ENCODE measurements around the gene CDC123. TPM values are rescaled to one million over a fixed set of nuclear protein-coding genes. Genes with fewer than 3 reads are reported as not detected.
"Not testable (repeated sequence)": the region's sequence is repeated elsewhere in the genome, so short reads cannot be mapped to it uniquely, and the experiment has no call there.

The CDC123 gene
- total RNA-seq, 1 donor from 2014 or later = 88.5 TPM

- H3K27me3 ChIP-seq (ENCODE audit: control insufficient read depth, insufficient read depth, low read length) = no peaks in the 10 kb centered on the region
- DNase-seq (ENCODE audit: low read depth) (no peak), FAIRE-seq (no peak)
- no peaks in the 10 kb centered on the region for H3K36me3 ChIP-seq (ENCODE audit: control insufficient read depth, insufficient read depth, low read length)
- H3K4me3 ChIP-seq (ENCODE audit: low read depth, low read length) = no peak overlapping the region
- TF ChIP-seq CTCF (IDR thresholded peaks at IDR 0.05; ENCODE audit: insufficient read depth, low read length, severe bottlenecking) = no peak
These were observed 75.2 kb downstream of the CDC123 start for GRCh38 chr10:12271210-12271540.

- DNase-seq (ENCODE audit: low read depth); H3K4me3 ChIP-seq (ENCODE audit: low read depth, low read length); H3K27me3 ChIP-seq (ENCODE audit: control insufficient read depth, insufficient read depth, low read length); FAIRE-seq; H3K36me3 ChIP-seq (ENCODE audit: control insufficient read depth, insufficient read depth, low read length): not testable (repeated sequence)
These were observed 81.9 kb downstream of the CDC123 start for GRCh38 chr10:12277862-12278261.

- H3K36me3 ChIP-seq (ENCODE audit: control insufficient read depth, insufficient read depth, low read length) = no peaks in the 10 kb centered on the region
- TF ChIP-seq CTCF (IDR thresholded peaks at IDR 0.05; ENCODE audit: insufficient read depth, low read length, severe bottlenecking) = no peak
These were observed 83.3 kb downstream of the CDC123 start for GRCh38 chr10:12279281-12279680.

GRCh38 chr10:12287772-12288171, 91.8 kb downstream of the CDC123 start:
- H3K27me3 ChIP-seq (ENCODE audit: control insufficient read depth, insufficient read depth, low read length) = no peaks in the 10 kb centered on the region
- no peaks in the 10 kb centered on the region for H3K36me3 ChIP-seq (ENCODE audit: control insufficient read depth, insufficient read depth, low read length)
- peak; percentile 52 for DNase-seq (ENCODE audit: low read depth)
- FAIRE-seq = no peak
- TF ChIP-seq CTCF (IDR thresholded peaks at IDR 0.05; ENCODE audit: insufficient read depth, low read length, severe bottlenecking) = no peak
- no peak overlapping the region for H3K4me3 ChIP-seq (ENCODE audit: low read depth, low read length)

More at GRCh38 chr10:12279281-12279680, 83.3 kb downstream of the CDC123 start:
- DNase-seq (ENCODE audit: low read depth) (no peak), FAIRE-seq (no peak)
- H3K27me3 ChIP-seq (ENCODE audit: control insufficient read depth, insufficient read depth, low read length) = no peaks in the 10 kb centered on the region
- no peak overlapping the region for H3K4me3 ChIP-seq (ENCODE audit: low read depth, low read length)

GRCh38 chr10:12297784-12298183, 101.8 kb downstream of the CDC123 start:
- not testable (repeated sequence) for FAIRE-seq

GRCh38 chr10:12299222-12299965, 103.4 kb downstream of the CDC123 start:
- FAIRE-seq = no peak
- TF ChIP-seq CTCF (IDR thresholded peaks at IDR 0.05; ENCODE audit: insufficient read depth, low read length, severe bottlenecking) = no peak
- Histone ChIP-seq H3K4me3 (ENCODE audit: low read depth, low read length) (no peak overlapping the region), H3K36me3 (ENCODE audit: control insufficient read depth, insufficient read depth, low read length) (no peaks in the 10 kb centered on the region), H3K27me3 (ENCODE audit: control insufficient read depth, insufficient read depth, low read length) (no peaks in the 10 kb centered on the region)
- DNase-seq (ENCODE audit: low read depth) = no peak

More at GRCh38 chr10:12297784-12298183, 101.8 kb downstream of the CDC123 start:
- H3K4me3 ChIP-seq (ENCODE audit: low read depth, low read length); H3K27me3 ChIP-seq (ENCODE audit: control insufficient read depth, insufficient read depth, low read length); DNase-seq (ENCODE audit: low read depth); H3K36me3 ChIP-seq (ENCODE audit: control insufficient read depth, insufficient read depth, low read length): not testable (repeated sequence)

Other genes starting within 250 kb of the CDC123 start
- 16.1 and 26.0 TPM in 2 replicates for gene UPF2, start 153.4 kb upstream of the CDC123 start, total RNA-seq
- 18.4 and 20.9 TPM in 2 replicates for gene DHTKD1, start 127.2 kb upstream of the CDC123 start, total RNA-seq
- gene SEC61A2, start 66.5 kb upstream of the CDC123 start, total RNA-seq = 7.4 and 9.5 TPM in 2 replicates
- gene NUDT5, start 297 bp upstream of the CDC123 start, total RNA-seq = 51.2 and 68.4 TPM in 2 replicates
- gene CAMK1D, start 153.4 kb downstream of the CDC123 start, total RNA-seq = 1.8 and 7.6 TPM in 2 replicates